Brain microvascular endothelial cell (primary cell): ENCODE data around the gene TAF15.

Experiments used
- DNase-seq: peaks from one replicate; pipeline ENCODE4 v3.0.0-alpha.2; 2020
- H3K27ac ChIP-seq: fragments of 250-450 bp; sonication (Bioruptor Pico); 2 replicates; pipeline ENCODE4 v1.5.1; 2020; ENCODE audit warnings: mild to moderate bottlenecking, moderate library complexity
- H3K27me3 ChIP-seq: fragments of 250-450 bp; sonication (Bioruptor Pico); replicated peaks from 2 replicates; pipeline ENCODE4 v1.5.1; 2020; ENCODE audit warnings: mild to moderate bottlenecking
- H3K36me3 ChIP-seq: fragments of 250-450 bp; sonication (Bioruptor Pico); replicated peaks from 2 replicates; pipeline ENCODE4 v1.5.1; 2020; ENCODE audit warnings: mild to moderate bottlenecking
- H3K4me3 ChIP-seq: 2 replicates; pipeline ENCODE4 v1.5.1; 2011; ENCODE audit warnings: low read depth, mild to moderate bottlenecking, control low read depth, low read length, moderate library complexity
- CTCF ChIP-seq: IDR thresholded peaks from 2 replicates; pipeline ENCODE4 v1.5.1; 2011; ENCODE audit warnings: low read depth, mild to moderate bottlenecking, moderate library complexity, low read length, control low read depth, inconsistent platforms; ENCODE audit errors: missing control alignments
- in situ Hi-C: cut with HindIII; loops from 2 replicates; pipeline ENCODE4 v1.10.0; 2017; ENCODE audit warnings: low sequenced_read_pairs, low pct_ligation_motif_present

Gene TAF15

GRCh38 chr17:35847006-35847405 is 37.7 kb downstream of the TAF15 start:
- H3K4me3 ChIP-seq, result no peak overlapping the region
- in situ Hi-C loops, result no loop called here
- DNase-seq, result no peak
- no peak for TF ChIP-seq CTCF
- H3K27me3 ChIP-seq, result no peaks in the 10 kb centered on the region
- H3K36me3 ChIP-seq, result peaks cover 67% of the 10 kb centered on the region
- no peak overlapping the region for H3K27ac ChIP-seq

- H3K4me3 ChIP-seq, result no peak overlapping the region
- TF ChIP-seq CTCF, result no peak
- no peaks in the 10 kb centered on the region for H3K27me3 ChIP-seq
- in situ Hi-C loops, result no loop called here
- no peak for DNase-seq
- H3K27ac ChIP-seq, result no peak overlapping the region
- peaks cover 59% of the 10 kb centered on the region for H3K36me3 ChIP-seq
These were observed 38.5 kb downstream of the TAF15 start for GRCh38 chr17:35847633-35848373.

GRCh38 chr17:35849469-35850348 is 40.4 kb downstream of the TAF15 start:
- Histone ChIP-seq H3K27me3 (no peaks in the 10 kb centered on the region), H3K36me3 (peaks cover 43% of the 10 kb centered on the region), H3K27ac (no peak overlapping the region), H3K4me3 (no peak overlapping the region)
- DNase-seq, result peak; percentile 75
- in situ Hi-C loops, result no loop called here
- TF ChIP-seq CTCF, result peak; percentile 89

- in situ Hi-C loops, result no loop called here
- Histone ChIP-seq H3K27me3 (no peaks in the 10 kb centered on the region), H3K4me3 (no peak overlapping the region)
These were observed 46.7 kb downstream of the TAF15 start for GRCh38 chr17:35855965-35856364.

GRCh38 chr17:35856603-35857002 is 47.3 kb downstream of the TAF15 start:
- Histone ChIP-seq H3K27me3 (no peaks in the 10 kb centered on the region), H3K27ac (no peak overlapping the region), H3K36me3 (no peaks in the 10 kb centered on the region), H3K4me3 (no peak overlapping the region)
- in situ Hi-C loops, result no loop called here
- TF ChIP-seq CTCF, result no peak
- no peak for DNase-seq

More at GRCh38 chr17:35855965-35856364, 46.7 kb downstream of the TAF15 start:
- H3K36me3 ChIP-seq, result no peaks in the 10 kb centered on the region
- H3K27ac ChIP-seq, result no peak overlapping the region
- no peak for DNase-seq
- TF ChIP-seq CTCF, result no peak
